ENCODE measurements around the gene FYN. TPM values are rescaled to one million over a fixed set of nuclear protein-coding genes. Genes with fewer than 3 reads are reported as not detected.

FYN gene
- total RNA-seq, 4 donors from 2014 or later, result 37.8 to 65.8 (median 53.8) TPM

- Histone ChIP-seq H3K27me3 (no peaks in the 10 kb centered on the region), H3K27ac (replicated peaks in 1 of 4) (peak overlapping the region in 1 of 4 donors; percentile 19), H3K4me3 (no peak overlapping the region), H3K9me3 (no peaks in the 10 kb centered on the region), H3K36me3 (no peaks in the 10 kb centered on the region), H3K4me1 (peaks cover 12 to 36% (median 31%) of the 10 kb centered on the region in 4 donors)
- no peak for DNase-seq (ENCODE audit: extremely low spot score)
- TF ChIP-seq EP300 (IDR thresholded peaks at IDR 0.05), result no peak
- no peak for TF ChIP-seq POLR2AphosphoS5 (IDR thresholded peaks at IDR 0.05)
- TF ChIP-seq POLR2A (IDR thresholded peaks at IDR 0.05; ENCODE audit: low read depth), result no peak
- TF ChIP-seq, protein P1, sequence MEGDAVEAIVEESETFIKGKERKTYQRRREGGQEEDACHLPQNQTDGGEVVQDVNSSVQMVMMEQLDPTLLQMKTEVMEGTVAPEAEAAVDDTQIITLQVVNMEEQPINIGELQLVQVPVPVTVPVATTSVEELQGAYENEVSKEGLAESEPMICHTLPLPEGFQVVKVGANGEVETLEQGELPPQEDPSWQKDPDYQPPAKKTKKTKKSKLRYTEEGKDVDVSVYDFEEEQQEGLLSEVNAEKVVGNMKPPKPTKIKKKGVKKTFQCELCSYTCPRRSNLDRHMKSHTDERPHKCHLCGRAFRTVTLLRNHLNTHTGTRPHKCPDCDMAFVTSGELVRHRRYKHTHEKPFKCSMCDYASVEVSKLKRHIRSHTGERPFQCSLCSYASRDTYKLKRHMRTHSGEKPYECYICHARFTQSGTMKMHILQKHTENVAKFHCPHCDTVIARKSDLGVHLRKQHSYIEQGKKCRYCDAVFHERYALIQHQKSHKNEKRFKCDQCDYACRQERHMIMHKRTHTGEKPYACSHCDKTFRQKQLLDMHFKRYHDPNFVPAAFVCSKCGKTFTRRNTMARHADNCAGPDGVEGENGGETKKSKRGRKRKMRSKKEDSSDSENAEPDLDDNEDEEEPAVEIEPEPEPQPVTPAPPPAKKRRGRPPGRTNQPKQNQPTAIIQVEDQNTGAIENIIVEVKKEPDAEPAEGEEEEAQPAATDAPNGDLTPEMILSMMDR (IDR thresholded peaks at IDR 0.05), result no peak
- 79% methylated on average over 7 of the region's 7 CpGs for WGBS
- intact Hi-C loops (cut with DNase I), result no loop called here
These were observed 67.6 kb downstream of the FYN start for GRCh38 chr6:111805511-111806164.

- TF ChIP-seq POLR2A (IDR thresholded peaks at IDR 0.05; ENCODE audit: low read depth) (no peak), EP300 (IDR thresholded peaks at IDR 0.05) (no peak), POLR2AphosphoS5 (IDR thresholded peaks at IDR 0.05) (no peak)
- TF ChIP-seq, protein P1 (IDR thresholded peaks at IDR 0.05), result peak in 1 of 3 experiments; percentile 11
- 82% methylated on average over 8 of the region's 8 CpGs for WGBS
- Histone ChIP-seq H3K27me3 (no peaks in the 10 kb centered on the region), H3K27ac (replicated peaks in 1 of 4) (peak overlapping the region; percentile 28 to 46 (median 38)), H3K4me1 (peaks cover 12 to 36% (median 35%) of the 10 kb centered on the region in 4 donors), H3K36me3 (no peaks in the 10 kb centered on the region), H3K4me3 (no peak overlapping the region), H3K9me3 (no peaks in the 10 kb centered on the region)
- intact Hi-C loops (cut with DNase I), result no loop called here
- DNase-seq (ENCODE audit: extremely low spot score), result no peak
These were observed 68.5 kb downstream of the FYN start for GRCh38 chr6:111804627-111805235.

- WGBS, result 73% methylated on average over 5 of the region's 5 CpGs
- TF ChIP-seq, protein P1 (IDR thresholded peaks at IDR 0.05), result no peak
- TF ChIP-seq POLR2A (IDR thresholded peaks at IDR 0.05; ENCODE audit: low read depth) (no peak), POLR2AphosphoS5 (IDR thresholded peaks at IDR 0.05) (no peak), EP300 (IDR thresholded peaks at IDR 0.05) (no peak)
- no peaks in the 10 kb centered on the region for H3K9me3 ChIP-seq
- H3K4me3 ChIP-seq, result no peak overlapping the region
- H3K36me3 ChIP-seq, result no peaks in the 10 kb centered on the region
- DNase-seq (ENCODE audit: extremely low spot score), result no peak
- H3K27ac ChIP-seq (replicated peaks in 1 of 4), result peak overlapping the region; percentile 28 to 46 (median 36)
- no peaks in the 10 kb centered on the region for H3K27me3 ChIP-seq
- peaks cover 12 to 44% (median 38%) of the 10 kb centered on the region in 4 donors for H3K4me1 ChIP-seq
- intact Hi-C loops (cut with DNase I), result no loop called here
These were observed 69.4 kb downstream of the FYN start for GRCh38 chr6:111803804-111804203.

DNA sequence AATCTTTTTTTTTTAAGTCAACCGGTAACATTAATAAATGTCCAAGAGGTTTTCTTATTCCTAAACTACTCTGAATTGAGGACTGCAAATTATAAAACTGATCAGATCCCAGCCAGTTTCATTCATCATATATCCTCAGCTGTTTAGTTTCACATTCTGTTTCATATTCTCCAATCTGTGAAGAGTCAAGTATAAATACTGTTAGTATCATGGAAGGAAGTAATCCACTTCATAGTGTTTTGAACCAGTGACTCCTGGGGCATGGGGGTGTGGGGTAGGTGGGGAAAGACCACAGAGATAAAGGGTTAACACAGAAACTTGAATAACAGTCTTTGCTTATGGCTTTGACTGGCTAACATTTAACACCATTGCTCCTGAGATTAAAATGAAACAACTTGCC is 69.9 kb downstream of the FYN start:
- Histone ChIP-seq H3K9me3 (no peaks in the 10 kb centered on the region), H3K27ac (replicated peaks in 1 of 4) (peak overlapping the region; percentile 28 to 46 (median 36)), H3K36me3 (no peaks in the 10 kb centered on the region), H3K4me3 (no peak overlapping the region), H3K4me1 (peaks cover 12 to 48% (median 40%) of the 10 kb centered on the region in 4 donors), H3K27me3 (no peaks in the 10 kb centered on the region)
- intact Hi-C loops (cut with DNase I), result no loop called here
- no peak for DNase-seq (ENCODE audit: extremely low spot score)
- no peak for TF ChIP-seq POLR2AphosphoS5 (IDR thresholded peaks at IDR 0.05)
- TF ChIP-seq EP300 (IDR thresholded peaks at IDR 0.05), result no peak
- TF ChIP-seq POLR2A (IDR thresholded peaks at IDR 0.05; ENCODE audit: low read depth), result no peak
- TF ChIP-seq, protein P1 (IDR thresholded peaks at IDR 0.05), result no peak
- WGBS, result 86% methylated on average over 1 of the region's 1 CpG

All from esophagus muscularis mucosa (tissue), 4 donors.